Epidermal melanocyte (primary cell): ENCODE data around the gene PCARE.

ENCODE experiments used
- DNase-seq: peaks from one replicate; pipeline ENCODE4 v3.0.0; 2011; ENCODE audit warnings: low spot score; ENCODE audit not compliant: insufficient read length

PCARE gene

DNA sequence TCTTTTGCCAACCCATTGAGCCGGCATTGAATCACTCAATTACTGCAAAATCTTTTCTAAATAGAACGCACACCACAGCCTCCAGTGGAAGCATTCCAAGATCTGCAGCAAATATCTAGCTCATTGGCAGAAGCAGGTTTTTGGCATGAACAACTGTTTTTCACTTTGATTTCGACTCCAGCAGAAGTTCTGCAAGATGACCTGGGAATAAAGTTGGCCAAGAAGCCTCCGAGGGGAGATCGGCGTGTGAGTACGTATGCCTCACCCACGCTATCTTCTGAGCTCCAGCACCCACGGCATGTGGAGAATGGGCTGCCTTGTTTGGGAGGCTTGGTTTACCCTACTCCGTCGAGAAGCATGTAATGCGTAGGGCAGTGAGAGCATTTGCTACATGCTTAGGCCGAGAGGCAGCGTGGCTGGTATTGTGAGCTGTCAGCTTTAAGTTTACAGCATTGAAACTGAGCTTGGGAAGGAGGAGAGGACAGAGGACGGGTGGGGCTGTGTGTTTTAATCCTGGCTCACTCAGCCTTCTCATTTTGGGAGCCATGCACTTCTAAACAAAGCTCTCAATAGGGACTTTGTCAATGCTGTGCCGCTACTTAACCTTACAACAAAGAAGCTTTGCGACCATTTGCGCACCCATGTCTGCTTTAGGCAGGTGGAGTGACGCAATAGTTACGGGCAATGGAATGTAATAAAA is 10.5 kb downstream of the PCARE start:
- DNase-seq, result no peak

DNA sequence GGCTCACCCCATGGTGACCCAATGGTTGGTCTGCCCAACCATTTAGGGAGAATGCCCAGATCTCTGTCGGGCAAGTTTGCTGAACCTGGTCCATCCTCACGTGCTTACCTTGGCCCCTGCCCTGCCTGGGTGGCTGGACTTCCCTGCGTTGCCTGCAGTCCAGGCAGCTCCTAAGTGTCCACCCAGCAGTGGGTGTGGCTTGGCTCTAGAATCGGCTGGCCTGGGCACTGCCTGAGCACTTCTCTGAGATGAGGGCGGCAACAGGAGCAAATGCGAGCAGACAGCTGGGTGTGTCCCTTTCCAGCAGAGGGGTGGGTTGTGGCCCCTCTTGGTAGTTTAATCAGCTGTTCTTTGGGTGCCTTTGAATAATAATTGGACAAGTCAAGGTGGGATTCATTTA is 11.3 kb downstream of the PCARE start:
- DNase-seq, result no peak

DNA sequence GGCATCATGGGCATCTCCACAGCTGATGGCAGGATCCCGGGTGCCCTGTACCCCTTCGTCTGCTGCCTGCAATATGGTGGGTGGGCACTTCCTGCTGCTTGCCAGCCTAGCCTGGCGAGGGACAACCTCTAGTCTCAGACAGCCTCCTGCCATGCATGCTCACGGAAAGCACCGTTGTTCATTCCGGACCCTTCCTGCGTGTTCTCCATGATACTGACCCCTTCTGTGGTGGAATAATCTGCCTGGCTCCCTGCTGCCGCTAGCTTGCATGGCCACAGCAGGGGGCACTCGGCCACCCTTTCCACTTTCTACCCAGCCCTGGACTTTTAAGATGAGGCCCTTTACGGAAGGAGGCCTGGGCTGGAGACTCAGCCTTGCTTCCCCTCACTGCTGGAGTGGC is 12.0 kb downstream of the PCARE start:
- DNase-seq, result no peak

DNA sequence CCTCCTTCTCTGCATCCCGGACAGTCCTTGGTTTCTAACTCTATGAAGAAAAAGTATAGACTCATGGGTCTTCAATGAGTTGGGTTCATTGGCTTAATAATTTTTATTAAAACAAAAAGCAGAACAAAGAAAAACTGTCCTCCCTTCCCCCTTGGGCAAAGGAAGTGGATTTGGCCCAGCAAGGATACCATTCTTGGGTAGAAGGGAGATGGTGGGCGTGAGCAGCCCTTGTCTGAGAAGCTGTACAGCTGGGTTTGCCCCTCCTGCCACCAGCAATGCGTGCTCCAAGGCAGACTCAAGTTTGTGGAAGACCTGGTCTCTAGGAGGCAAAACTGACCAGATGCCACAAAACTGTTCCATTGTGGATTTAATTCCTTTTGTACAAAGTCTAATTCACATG is 12.7 kb downstream of the PCARE start:
- DNase-seq, result no peak

DNA sequence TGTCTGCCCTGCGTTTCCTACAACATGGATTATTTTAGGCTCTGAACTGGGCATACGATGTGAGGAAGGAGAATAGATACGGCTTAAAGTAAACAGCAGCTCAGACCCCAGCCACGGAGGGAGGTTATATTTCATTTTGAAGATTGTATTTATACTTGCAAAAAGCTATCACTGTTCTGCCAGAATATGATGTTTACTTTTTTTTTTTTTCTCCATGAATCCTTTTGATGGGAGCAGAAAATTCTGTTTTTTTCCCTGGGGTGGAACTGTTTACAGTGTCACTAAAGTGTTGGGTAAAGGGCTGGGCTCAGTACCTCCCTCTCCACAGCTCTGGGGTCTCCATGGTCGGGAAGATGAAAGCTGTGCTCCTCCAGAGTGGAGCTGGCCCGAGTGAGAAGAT is 13.1 kb downstream of the PCARE start:
- no peak for DNase-seq

DNA sequence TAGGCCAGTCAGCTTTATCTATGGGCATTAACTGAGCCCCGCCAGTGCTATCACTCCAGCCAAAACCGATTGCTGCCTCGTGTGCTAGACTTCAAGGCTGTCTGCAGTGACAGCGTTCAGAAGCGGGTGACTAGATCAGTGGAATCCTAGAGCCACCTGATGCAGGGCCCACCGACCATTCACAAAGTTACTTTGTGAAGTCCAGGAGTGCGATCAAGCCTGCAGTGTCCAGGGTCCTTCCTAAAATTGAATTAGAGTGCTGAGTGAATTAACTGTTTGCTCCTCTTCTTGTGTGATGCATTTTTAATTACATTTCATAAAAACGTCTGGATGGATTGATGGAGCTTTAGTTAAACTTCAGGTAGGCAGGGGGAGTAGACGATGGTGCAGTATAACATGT is 13.9 kb downstream of the PCARE start:
- no peak for DNase-seq

DNA sequence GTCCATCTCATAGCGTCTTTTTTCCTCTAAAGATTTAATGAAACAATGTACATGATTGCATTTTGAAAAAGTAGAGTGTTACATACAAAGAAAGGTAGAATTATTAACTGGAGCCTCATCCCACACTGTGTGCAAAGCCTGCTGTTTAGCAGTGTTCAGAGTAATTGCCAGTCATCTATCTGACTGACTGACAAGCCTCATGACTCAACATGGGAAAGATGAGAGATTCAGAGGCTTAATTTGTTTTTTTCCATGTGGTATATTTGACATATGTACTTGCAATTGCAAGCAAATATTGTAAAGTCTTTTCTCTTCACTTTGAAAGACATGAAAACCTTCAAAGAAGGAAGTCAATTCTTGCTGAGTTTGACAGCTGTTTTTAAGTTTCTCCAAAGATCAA is 14.7 kb downstream of the PCARE start:
- DNase-seq, result no peak

DNA sequence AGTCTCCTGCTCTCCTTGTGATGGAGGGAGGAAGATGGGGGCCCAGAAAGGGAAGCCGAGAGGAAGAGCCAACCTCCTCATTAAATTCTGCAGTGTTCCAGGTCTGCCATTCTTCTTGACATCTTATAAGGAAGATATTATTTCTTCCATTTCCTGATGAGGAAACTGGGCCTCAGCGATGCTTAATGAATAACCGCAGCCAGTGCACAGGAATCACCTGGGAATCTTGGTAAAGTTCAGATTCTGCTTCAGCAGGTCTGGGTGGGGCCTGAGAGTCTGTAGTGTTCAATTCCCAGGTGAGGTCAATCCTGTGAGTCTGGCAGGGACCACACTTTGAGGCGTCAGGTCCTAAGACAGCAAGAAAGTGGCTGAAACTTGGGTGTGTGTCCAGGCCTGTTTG is 17.3 kb downstream of the PCARE start:
- no peak for DNase-seq

DNA sequence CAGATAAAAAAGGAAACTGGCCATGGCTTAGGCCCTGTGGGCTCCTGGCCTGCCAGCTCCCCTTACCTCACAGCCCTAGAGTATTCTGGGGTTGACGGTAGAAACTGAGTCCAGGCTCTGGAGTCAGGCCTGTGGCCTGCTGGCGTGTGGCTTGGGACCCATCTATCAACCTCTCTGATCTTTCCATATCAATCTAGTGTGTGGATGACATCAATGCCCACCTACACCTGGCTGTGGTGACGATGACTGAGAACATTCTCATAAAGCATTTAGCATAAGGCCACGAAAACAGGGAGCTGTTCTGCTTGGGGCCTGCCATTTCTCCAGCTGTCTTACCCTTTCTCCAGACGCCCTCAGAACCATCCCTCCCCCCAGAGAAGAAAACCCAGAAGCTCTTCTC is 17.9 kb downstream of the PCARE start:
- DNase-seq, result no peak

DNA sequence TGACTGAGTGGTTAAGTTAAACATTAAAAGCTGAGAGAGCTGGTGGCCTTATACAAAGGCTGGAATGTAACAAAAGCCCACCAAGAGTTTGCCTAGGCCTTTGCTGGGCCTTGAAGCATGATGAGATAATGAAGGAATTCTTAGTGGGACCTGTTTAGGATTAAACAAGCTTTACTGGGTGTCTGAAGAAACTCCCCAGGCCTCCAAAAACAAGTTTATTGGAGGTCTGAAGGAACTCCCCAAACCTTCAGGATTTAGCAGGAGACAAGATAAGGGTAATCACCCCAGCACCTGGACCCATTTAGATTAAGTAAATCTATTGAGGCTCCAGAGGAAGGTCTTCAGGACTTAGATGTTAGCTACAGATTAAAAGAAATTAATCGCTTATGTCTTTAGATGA is 18.7 kb downstream of the PCARE start:
- DNase-seq, result no peak

DNA sequence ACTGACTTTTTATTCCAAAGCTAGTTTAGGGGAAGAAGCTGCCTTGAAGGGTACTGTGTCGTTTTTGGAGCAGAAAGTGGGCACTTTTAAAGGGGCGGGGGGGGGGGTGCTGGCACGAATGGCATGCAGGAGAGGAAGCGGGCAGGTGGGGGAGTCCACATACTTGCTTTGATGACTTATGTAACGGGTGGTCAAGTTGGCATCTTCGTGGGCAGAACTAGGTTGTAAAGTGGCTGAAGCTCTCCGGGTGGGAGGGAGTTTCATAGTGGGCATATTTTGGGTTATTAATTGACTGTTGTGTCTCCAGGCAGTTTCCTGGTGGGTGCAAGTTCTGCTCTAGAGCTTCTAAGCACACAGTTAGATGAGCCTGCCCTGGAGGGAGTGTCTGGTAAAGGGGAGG is 19.9 kb downstream of the PCARE start:
- DNase-seq, result no peak

DNA sequence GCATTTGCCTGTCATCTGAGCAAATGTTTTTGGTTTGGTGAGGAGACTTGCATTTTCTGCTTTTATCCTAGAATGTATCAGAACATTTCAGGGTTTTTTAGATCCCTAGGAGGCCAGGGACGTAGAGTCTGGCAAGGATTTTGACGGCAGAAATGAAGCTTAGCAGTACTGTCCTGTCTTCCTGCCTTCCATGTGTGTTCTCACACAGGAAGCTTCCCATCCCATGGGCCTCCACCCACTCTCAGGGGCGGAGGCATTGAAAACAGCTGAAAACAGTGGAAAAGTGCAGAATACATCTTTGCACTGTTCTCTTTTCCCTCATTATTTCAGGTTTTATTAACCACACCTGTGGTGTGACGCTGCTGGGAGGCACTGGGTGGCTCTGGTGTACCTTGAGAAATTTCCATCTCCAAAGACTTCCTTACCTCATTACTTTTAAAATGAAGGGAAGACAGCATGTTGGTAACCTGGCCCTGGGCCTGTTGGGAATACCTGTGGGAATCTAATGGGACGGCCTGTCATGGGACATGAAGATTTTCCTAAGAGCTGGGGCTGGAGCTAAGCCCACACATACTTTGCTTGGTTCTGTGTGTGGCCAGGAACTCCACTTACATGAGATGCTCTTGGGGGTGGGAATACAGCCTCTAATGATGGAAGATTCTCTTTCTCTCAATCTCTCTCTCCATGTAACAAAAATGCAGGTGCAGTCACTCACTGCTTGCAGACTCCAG is 20.5 kb downstream of the PCARE start:
- DNase-seq, result no peak

DNA sequence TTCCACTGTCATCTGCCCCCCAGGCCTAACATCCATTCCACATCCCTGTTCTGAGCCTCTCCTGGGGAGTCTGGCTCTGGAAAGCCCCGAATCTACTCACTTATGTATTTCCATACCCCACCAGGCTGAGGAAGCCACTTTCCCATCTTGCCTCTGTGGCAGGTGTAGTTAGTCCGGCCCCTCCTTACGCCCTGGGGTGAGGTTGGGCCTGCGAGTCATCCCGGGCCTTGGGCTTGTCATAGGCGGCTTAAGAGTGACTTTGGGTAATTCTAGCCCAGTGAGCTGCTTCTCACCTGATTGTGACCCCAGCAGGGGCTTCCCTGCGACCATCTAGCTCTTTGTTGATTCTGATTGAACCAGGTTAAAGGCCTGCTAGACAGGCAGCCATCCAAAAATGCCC is 21.1 kb downstream of the PCARE start:
- no peak for DNase-seq

DNA sequence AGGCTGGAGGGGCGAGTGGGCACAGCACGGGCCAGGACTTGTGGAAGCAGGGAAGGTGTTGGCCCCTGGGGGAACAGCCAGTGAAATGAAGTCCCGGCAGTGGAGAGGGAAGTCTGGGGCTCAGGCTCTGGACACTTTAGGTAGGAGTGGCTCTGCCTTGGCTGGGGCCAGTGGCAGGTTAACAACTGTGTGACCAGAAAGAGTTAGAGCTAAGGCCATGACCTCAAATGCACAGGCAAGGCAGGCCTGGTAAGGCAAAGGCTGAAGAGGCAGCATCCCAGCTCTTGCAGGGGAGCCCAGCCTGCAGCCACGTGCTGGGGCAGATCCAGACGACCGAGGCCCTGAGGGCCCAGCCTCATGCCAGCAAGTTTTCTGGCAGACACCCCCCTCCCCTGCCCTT is 21.5 kb downstream of the PCARE start:
- DNase-seq, result no peak

DNA sequence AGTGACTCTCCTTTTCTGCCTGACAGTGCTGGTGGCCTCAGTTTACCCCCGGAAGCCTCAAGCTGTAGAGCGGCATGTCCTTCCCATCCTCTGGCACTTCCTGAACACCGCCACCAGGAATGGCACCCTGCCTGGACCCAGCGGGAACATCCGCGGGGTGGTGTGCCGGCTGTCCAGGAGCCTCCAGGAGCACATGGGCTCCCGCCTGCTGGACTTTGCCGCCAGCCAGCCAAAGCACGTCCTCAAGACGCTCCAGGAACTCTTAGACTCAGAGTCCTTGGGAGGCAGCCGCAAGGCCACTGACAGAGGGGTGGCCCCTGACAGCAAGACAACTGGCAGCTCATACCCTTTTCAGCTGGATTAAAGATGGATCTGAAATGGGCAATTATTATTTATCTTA is 22.6 kb downstream of the PCARE start:
- no peak for DNase-seq

DNA sequence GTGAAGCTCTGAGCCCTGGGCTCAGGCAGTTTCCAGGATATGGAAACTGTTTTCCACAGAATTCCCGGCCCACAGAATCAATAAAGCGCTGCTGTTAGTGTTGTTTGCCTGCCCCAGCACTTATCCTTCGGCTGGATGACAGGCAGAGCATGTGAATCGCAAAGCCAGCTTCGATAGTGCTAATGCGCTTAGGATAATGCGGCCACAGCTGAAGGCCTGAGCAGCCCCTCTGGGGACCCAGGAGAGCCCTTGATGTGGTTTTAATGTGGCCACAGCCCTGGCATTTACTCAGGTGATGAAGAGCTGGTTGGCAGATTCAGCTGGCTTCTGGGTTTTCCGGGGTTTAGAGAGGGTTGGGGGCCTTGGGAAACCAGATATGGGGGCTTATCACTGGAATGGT is 23.7 kb downstream of the PCARE start:
- no peak for DNase-seq

DNA sequence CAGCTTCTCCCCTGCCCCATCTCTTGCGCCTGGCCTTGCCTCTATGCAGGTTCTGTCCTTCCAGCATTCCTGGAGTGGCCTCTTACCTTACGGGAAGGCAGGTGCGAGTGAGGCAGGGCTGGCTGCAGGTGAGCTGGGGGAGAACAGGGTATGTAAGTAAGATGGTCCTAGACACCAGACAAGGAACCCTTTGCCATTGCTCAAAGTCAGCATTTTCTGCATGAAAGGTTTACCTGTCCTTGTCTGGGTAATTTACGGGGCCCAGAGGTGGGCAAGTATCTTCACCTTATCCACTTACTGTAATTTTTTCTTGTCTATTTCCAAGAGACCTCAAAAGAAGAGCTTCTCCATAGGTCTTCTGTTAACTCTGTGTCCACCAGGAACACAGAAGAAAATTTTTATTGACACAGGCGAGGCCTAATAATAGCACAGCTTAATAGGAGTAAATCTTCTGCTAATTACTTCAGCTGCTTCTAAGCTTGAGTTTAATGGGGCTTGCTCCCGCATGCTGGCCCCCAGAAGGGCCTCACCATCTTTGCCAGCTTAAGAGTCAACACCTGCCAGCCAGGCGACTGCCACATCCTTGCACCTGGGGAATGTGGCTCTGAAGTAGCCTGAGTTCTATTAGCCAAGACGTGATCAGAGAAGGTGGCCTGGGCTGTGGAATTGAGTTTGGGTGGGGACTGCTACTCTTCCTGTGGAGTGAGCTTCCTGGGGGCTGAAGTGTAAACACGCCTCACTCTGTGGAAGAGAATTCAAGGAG is 27.1 kb downstream of the PCARE start:
- no peak for DNase-seq

DNA sequence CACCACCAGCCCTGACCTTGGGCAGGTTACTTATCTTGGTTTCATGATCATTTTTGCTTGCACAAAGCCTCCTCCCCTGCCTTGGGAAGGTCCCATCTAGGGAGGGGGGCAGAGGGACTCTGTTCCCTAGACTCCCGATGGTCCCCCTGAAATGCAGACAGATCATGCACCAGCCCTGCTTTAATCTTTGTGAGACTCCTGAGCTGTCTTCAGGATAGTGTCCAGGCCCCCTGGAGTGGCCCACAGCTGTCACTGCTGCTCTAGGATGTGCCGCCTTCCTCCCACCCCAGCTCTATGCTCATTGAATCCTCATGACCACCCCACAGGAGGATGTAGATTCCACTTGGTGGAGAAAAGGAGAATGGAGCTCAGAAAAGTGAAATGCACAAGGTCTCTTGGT is 28.0 kb downstream of the PCARE start:
- DNase-seq, result no peak

DNA sequence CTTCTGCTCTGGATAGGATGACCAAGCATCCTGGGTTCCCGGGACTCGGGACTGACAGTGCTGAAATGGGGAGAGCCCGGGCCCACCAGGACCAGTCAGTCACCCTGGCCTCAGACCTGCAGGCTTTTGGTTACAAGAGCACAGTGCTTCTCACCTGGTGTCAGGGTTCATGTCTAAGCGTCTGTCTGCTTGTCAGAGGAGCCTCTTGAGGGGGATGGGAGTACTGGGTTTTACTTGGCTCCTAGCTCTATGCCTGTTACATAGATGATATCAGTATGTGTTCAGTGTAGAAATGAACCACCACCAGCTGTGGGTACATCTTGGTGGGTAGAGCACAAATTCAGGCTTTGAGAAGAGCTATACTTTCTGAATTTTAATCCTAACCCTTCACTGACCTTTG is 29.9 kb downstream of the PCARE start:
- DNase-seq, result no peak

DNA sequence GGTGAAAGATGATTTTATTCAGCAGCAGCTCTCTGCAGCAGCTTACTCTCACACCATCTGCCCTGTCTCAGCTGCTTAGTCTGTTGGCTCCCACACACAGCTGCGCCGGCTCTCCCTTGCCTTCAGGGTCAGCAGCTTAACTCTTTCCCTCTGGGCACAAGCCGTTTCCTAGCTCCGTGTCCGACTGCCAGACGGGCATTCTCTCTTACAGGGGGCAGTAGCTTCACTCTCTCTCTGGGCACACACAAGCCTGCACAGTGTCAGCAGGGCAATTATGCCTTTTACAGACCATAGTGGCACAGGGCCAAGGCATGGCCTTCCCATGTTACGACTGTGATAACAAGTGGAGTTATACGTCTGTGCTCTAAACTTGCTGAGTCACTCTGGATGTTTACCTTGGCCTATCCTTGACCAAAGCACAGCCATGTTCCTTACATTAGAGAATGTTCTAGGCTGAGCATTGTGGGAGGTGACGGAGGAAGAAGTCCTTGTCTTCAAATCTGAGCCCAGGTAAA is 31.7 kb downstream of the PCARE start:
- DNase-seq, result no peak

DNA sequence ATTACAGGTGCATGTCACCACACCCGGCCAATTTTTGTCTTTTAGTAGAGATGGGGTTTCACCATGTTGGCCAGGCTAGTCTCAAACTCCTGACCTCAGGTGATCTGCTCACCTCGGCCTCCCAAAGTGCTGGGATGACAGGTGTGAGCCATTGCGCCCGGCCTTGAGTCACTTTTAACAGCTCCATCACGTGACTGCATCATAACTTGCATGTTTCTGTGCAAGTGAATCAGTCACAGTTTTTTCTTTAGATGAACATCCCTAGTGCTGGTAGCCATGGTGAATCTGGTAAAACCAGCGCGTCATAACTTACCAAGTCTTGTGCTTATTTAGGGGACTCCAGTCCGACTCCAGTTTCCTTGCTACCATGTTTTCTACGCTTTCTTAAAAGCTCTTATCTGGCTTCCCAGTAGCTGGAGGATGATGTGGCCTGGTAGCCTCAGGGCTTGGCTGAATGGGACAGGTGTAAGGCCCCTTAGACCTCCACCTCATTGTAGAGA is 33.1 kb downstream of the PCARE start:
- no peak for DNase-seq

DNA sequence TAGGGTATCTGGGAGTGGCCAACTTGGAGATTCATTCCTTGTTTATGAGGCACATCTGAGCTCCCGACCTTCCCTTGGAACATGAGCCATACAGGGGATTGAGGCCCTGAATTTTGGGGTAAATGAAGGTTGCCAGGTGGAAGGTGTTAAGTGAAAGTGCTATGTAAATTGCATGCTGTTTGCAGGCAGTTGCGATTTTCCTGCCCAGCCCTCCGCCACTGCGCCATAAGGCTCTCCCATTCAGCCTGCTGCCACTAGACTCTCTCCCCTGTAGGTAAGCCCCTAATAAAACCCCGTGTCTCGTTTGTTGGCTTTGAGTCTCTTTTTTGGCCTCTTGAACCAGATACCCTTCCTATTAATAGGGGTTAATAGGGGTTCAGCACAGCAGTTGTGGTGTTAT is 33.8 kb downstream of the PCARE start:
- no peak for DNase-seq
